ENCODE data around the gene SLITRK2. TPM values are rescaled to one million over a fixed set of nuclear protein-coding genes. Genes with fewer than 3 reads are reported as not detected.

SLITRK2 gene
- total and polyA plus RNA-seq, 10 donors = 0.73 to 12.1 (median 4.9) TPM

DNA sequence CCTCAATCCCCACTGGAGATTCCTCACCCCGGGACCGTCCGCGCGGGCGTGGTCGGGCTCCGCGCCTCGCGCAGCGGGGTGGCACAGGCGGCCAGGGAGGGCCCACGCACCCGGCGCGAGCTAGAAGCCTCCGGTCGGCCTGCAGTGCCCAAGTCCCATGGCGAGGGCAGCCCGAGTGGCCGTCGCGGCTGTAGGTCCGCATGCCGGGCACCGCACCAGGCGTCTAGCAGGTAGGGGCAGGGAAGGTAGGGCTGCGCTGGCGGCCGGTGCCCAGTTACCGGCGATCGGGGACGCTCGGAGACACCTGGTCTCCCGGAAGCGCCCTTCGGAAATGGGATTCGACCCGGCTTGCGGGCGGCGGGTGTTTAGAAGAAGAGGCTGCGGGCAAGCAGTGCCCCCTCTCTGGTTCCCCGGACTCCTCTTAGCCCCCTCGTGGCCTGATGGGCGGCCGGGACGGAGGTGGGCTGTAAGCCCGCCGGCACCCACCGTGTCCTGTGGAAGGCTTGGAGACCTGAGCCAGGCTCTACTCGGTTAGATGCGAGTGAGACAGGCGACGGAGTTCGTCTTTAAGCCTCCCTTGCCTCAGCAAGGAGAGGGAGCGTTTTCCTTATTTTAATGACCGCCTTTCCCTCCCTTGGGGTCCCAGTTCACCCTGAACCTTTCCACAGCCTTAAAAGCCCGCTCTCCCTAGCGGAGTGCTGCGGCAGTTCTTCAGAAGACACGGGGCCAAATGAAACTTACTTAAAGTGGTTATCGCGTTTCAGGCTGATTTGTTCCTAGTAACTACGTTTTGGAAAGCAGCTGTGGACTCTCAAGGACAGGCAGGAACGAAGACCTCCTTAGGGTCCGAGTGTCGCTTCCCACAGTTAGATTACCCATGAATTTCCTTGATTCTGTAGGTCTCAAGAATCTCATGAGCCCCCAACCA lies 821 bp downstream of the SLITRK2 start:
- Histone ChIP-seq H3K27ac (peak overlapping the region in 7 of 8 donors; percentile 9 to 81 (median 67)), H3K4me1 (no peaks in the 10 kb centered on the region), H3K27me3 (replicated peaks in 1 of 7) (peaks cover 0 to 57% (median 23%) of the 10 kb centered on the region in 7 donors), H3K9me3 (no peaks in the 10 kb centered on the region), H3K4me3 (peak overlapping the region; percentile 1 to 59 (median 18)), H3K36me3 (no peaks in the 10 kb centered on the region)
- 0 to 38% (median 2%) methylated on average over 4 to 70 of the region's 70 CpGs for WGBS, 5 donors
- TF ChIP-seq, protein P1, sequence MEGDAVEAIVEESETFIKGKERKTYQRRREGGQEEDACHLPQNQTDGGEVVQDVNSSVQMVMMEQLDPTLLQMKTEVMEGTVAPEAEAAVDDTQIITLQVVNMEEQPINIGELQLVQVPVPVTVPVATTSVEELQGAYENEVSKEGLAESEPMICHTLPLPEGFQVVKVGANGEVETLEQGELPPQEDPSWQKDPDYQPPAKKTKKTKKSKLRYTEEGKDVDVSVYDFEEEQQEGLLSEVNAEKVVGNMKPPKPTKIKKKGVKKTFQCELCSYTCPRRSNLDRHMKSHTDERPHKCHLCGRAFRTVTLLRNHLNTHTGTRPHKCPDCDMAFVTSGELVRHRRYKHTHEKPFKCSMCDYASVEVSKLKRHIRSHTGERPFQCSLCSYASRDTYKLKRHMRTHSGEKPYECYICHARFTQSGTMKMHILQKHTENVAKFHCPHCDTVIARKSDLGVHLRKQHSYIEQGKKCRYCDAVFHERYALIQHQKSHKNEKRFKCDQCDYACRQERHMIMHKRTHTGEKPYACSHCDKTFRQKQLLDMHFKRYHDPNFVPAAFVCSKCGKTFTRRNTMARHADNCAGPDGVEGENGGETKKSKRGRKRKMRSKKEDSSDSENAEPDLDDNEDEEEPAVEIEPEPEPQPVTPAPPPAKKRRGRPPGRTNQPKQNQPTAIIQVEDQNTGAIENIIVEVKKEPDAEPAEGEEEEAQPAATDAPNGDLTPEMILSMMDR (IDR thresholded peaks at IDR 0.05 in 8 of 11, conservative IDR thresholded peaks at IDR 0.05 in 3 of 11) = no peak
- no peak for TF ChIP-seq POLR2A (IDR thresholded peaks at IDR 0.05)
- TF ChIP-seq POLR2AphosphoS5 (IDR thresholded peaks at IDR 0.05) = no peak
- intact Hi-C loops (cut with DNase I; ENCODE audit: low total_unique reads) = no loop called here
- peak; percentile 73 for DNase-seq

DNA sequence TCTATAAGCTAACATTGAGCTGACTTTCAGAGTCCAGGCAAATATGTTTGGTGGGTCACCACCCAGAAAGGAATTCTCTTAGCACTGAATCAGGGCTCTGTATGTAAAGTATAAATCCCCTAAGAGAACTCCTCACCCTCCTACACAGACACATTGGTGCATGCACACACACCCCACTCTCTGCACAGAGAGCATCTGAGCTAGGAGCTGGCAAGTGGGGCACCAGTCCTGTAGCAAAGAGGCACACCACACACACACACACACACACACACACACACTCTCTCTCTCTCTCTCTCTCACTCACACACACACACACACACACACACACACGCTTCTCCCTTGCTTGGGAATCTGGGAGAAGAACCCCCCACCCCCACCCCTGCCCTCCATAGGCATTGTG lies 3.2 kb downstream of the SLITRK2 start:
- TF ChIP-seq, protein P1 (IDR thresholded peaks at IDR 0.05 in 8 of 11, conservative IDR thresholded peaks at IDR 0.05 in 3 of 11) = no peak
- no peak for TF ChIP-seq POLR2AphosphoS5 (IDR thresholded peaks at IDR 0.05)
- no peak for TF ChIP-seq POLR2A (IDR thresholded peaks at IDR 0.05)
- Histone ChIP-seq H3K36me3 (no peaks in the 10 kb centered on the region), H3K4me3 (peak overlapping the region in 1 of 8 donors; percentile 8), H3K4me1 (no peaks in the 10 kb centered on the region), H3K9me3 (no peaks in the 10 kb centered on the region), H3K27me3 (replicated peaks in 1 of 7) (peaks cover 0 to 57% (median 23%) of the 10 kb centered on the region in 7 donors), H3K27ac (no peak overlapping the region)
- intact Hi-C loops (cut with DNase I; ENCODE audit: low total_unique reads) = no loop called here
- DNase-seq = no peak
- WGBS, 5 donors = 25 to 71% (median 51%) methylated on average over 1 of the region's 1 CpG; no CpG with 5 or more reads in 1 of the 5 donors

DNA sequence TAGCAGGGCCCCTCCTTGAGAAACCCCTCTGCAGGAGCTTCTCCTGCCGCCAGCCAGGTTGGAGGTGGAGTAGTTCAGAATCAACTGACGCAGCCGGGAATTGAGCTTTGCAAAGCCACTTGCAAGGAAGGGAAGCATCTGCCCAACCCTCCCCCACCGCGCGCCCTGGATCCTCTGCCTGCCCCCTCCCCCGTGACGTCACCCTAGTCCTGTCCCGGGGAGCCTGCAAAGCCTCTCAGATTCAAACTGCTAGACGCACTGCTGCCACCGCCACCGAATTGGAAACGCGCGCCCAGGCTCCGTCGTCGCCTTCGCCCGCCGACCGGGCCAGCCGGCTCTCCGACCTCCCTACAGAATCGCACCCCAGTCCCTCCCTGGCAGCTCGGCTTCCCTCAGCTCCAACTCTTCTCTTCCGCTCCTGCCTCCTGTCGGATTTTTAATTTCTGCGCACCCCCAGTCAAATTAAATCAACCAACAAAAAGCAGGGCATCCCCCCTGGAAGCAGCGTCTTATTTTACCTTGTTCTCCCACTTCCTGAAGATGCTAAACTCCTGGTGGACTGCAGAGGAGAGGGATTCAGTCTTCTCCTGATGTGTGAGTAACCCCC lies 3.8 kb downstream of the SLITRK2 start:
- Histone ChIP-seq H3K27me3 (replicated peaks in 1 of 7) (peaks cover 0 to 57% (median 23%) of the 10 kb centered on the region in 7 donors), H3K4me3 (peak overlapping the region in 2 of 8 donors; percentile 8), H3K36me3 (no peaks in the 10 kb centered on the region), H3K27ac (no peak overlapping the region), H3K9me3 (no peaks in the 10 kb centered on the region), H3K4me1 (no peaks in the 10 kb centered on the region)
- intact Hi-C loops (cut with DNase I; ENCODE audit: low total_unique reads) = no loop called here
- TF ChIP-seq, protein P1 (IDR thresholded peaks at IDR 0.05 in 8 of 11, conservative IDR thresholded peaks at IDR 0.05 in 3 of 11) = no peak
- TF ChIP-seq POLR2AphosphoS5 (IDR thresholded peaks at IDR 0.05) = peak in 1 of 3 donors; percentile 17
- no peak for TF ChIP-seq POLR2A (IDR thresholded peaks at IDR 0.05)
- 4 to 36% (median 11%) methylated on average over 10 to 30 of the region's 30 CpGs for WGBS, 5 donors
- DNase-seq = no peak
